Ishikawa (cell line): ENCODE measurements around the gene PLBD2.

Source experiments
- CEBPB ChIP-seq: IDR thresholded peaks from 2 replicates; pipeline ENCODE4 v1.6.1; 2012
- CREB1 ChIP-seq: IDR thresholded peaks from 2 replicates; pipeline ENCODE4 v1.6.1; 2012; ENCODE audit warnings: low read depth
- EGR1 ChIP-seq: IDR thresholded peaks from 2 replicates; pipeline ENCODE4 v1.6.1; 2012
- EP300 ChIP-seq: IDR thresholded peaks from 2 replicates; pipeline ENCODE4 v1.6.1; 2012; ENCODE audit warnings: borderline replicate concordance
- FOXM1 ChIP-seq: IDR thresholded peaks from 2 replicates; pipeline ENCODE4 v1.6.1; 2012; ENCODE audit warnings: low read depth, borderline replicate concordance
- MAX ChIP-seq: IDR thresholded peaks from 2 replicates; pipeline ENCODE4 v1.6.1; 2012
- NFIC ChIP-seq: IDR thresholded peaks from 2 replicates; pipeline ENCODE4 v1.6.1; 2012
- RAD21 ChIP-seq: IDR thresholded peaks from 2 replicates; pipeline ENCODE4 v1.6.1; 2012; ENCODE audit warnings: low read depth
- REST ChIP-seq: IDR thresholded peaks from 2 replicates; pipeline ENCODE4 v1.6.1; 2012; ENCODE audit warnings: low read depth, mild to moderate bottlenecking
- TAF1 ChIP-seq: IDR thresholded peaks from 2 replicates; pipeline ENCODE4 v1.6.1; 2012; ENCODE audit warnings: low read depth, mild to moderate bottlenecking
- TCF12 ChIP-seq: IDR thresholded peaks from 2 replicates; pipeline ENCODE4 v1.6.1; 2012; ENCODE audit warnings: low read depth
- TEAD4 ChIP-seq: IDR thresholded peaks from 2 replicates; pipeline ENCODE4 v1.6.1; 2012
- USF1 ChIP-seq: IDR thresholded peaks from 2 replicates; pipeline ENCODE4 v1.6.1; 2012
- YY1 ChIP-seq: IDR thresholded peaks from 2 replicates; pipeline ENCODE4 v1.6.1; 2012; ENCODE audit warnings: low read depth
- ZBTB7A ChIP-seq: IDR thresholded peaks from 2 replicates; pipeline ENCODE4 v1.6.1; 2012; ENCODE audit warnings: low read depth

Gene PLBD2

GRCh38 chr12:113330505-113330904, 27.9 kb upstream of the PLBD2 start:
- TF ChIP-seq USF1, result no peak
- no peak for TF ChIP-seq CEBPB
- TF ChIP-seq NFIC, result no peak
- no peak for TF ChIP-seq CREB1
- no peak for TF ChIP-seq YY1
- no peak for TF ChIP-seq TEAD4
- TF ChIP-seq EP300, result no peak
- TF ChIP-seq TAF1, result no peak
- TF ChIP-seq TCF12, result no peak
- TF ChIP-seq ZBTB7A, result no peak

- TF ChIP-seq TAF1 (no peak), CREB1 (no peak), CEBPB (no peak), YY1 (no peak), FOXM1 (no peak), REST (no peak), EP300 (no peak)
Observed at GRCh38 chr12:113332688-113333417, 25.5 kb upstream of the PLBD2 start.

GRCh38 chr12:113333418-113333750, 25.0 kb upstream of the PLBD2 start:
- TF ChIP-seq FOXM1, result no peak
- TF ChIP-seq MAX, result no peak
- TF ChIP-seq ZBTB7A, result no peak
- TF ChIP-seq CREB1, result no peak
- no peak for TF ChIP-seq RAD21
- no peak for TF ChIP-seq TAF1
- TF ChIP-seq EGR1, result no peak
- no peak for TF ChIP-seq USF1
- TF ChIP-seq CEBPB, result no peak
- no peak for TF ChIP-seq EP300
- TF ChIP-seq TCF12, result no peak

GRCh38 chr12:113333877-113334785, 24.3 kb upstream of the PLBD2 start:
- TF ChIP-seq FOXM1, result no peak
- TF ChIP-seq NFIC, result no peak
- no peak for TF ChIP-seq MAX
- no peak for TF ChIP-seq CREB1
- no peak for TF ChIP-seq YY1
- no peak for TF ChIP-seq CEBPB
- no peak for TF ChIP-seq EGR1
- no peak for TF ChIP-seq TCF12
- TF ChIP-seq EP300, result no peak
- TF ChIP-seq RAD21, result no peak
- TF ChIP-seq TAF1, result no peak
- TF ChIP-seq USF1, result no peak

- TF ChIP-seq YY1 (no peak), TAF1 (peak; percentile 53; the same call in 1 of the 2 replicates), MAX (peak; percentile 80), USF1 (no peak)
Observed at GRCh38 chr12:113334786-113335539, 23.4 kb upstream of the PLBD2 start, which contains the start of gene SLC8B1. Gene SLC8B1 (minus strand): TSS chr12:113335109. CDS start chr12:113332878, 2,231 bp downstream.
